ENCODE measurements around the gene STPG4. TPM values are rescaled to one million over a fixed set of nuclear protein-coding genes. Genes with fewer than 3 reads are reported as not detected.

The STPG4 gene
- total RNA-seq, 1 donor from 2014 or later, result 0.56 TPM

- peaks cover 39% of the 10 kb centered on the region for H3K4me1 Mint-ChIP-seq (ENCODE audit: unreplicated experiment)
- H3K27me3 Mint-ChIP-seq (ENCODE audit: unreplicated experiment), result no peaks in the 10 kb centered on the region
- H3K4me3 Mint-ChIP-seq (ENCODE audit: unreplicated experiment), result no peak overlapping the region
Measured at GRCh38 chr2:47041891-47042684, 113.0 kb downstream of the STPG4 start.

GRCh38 chr2:47041063-47041462 lies 114.0 kb downstream of the STPG4 start:
- Mint-ChIP-seq H3K27me3 (ENCODE audit: unreplicated experiment) (no peaks in the 10 kb centered on the region), H3K4me3 (ENCODE audit: unreplicated experiment) (no peak overlapping the region), H3K9me3 (ENCODE audit: unreplicated experiment) (no peaks in the 10 kb centered on the region), H3K27ac (ENCODE audit: unreplicated experiment) (no peak overlapping the region), H3K36me3 (ENCODE audit: unreplicated experiment) (peaks cover 15% of the 10 kb centered on the region), H3K4me1 (ENCODE audit: unreplicated experiment) (peaks cover 40% of the 10 kb centered on the region)
- no peak for DNase-seq (ENCODE audit: extremely low spot score, unreplicated experiment)
- no peak for TF ChIP-seq CTCF (IDR thresholded peaks at IDR 0.05)

More at GRCh38 chr2:47041891-47042684, 113.0 kb downstream of the STPG4 start:
- DNase-seq (ENCODE audit: extremely low spot score, unreplicated experiment), result no peak
- peak overlapping the region; percentile 95 for H3K27ac Mint-ChIP-seq (ENCODE audit: unreplicated experiment)
- TF ChIP-seq CTCF (IDR thresholded peaks at IDR 0.05), result no peak
- H3K36me3 Mint-ChIP-seq (ENCODE audit: unreplicated experiment), result peaks cover 14% of the 10 kb centered on the region
- H3K9me3 Mint-ChIP-seq (ENCODE audit: unreplicated experiment), result no peaks in the 10 kb centered on the region

- Mint-ChIP-seq H3K4me3 (ENCODE audit: unreplicated experiment) (no peak overlapping the region), H3K9me3 (ENCODE audit: unreplicated experiment) (no peaks in the 10 kb centered on the region), H3K27me3 (ENCODE audit: unreplicated experiment) (no peaks in the 10 kb centered on the region), H3K4me1 (ENCODE audit: unreplicated experiment) (peaks cover 44% of the 10 kb centered on the region), H3K27ac (ENCODE audit: unreplicated experiment) (no peak overlapping the region), H3K36me3 (ENCODE audit: unreplicated experiment) (peaks cover 15% of the 10 kb centered on the region)
- no peak for DNase-seq (ENCODE audit: extremely low spot score, unreplicated experiment)
- no peak for TF ChIP-seq CTCF (IDR thresholded peaks at IDR 0.05)
Measured at GRCh38 chr2:47040651-47041050, 114.5 kb downstream of the STPG4 start.

GRCh38 chr2:47039913-47040562 lies 115.1 kb downstream of the STPG4 start:
- no peak overlapping the region for H3K27ac Mint-ChIP-seq (ENCODE audit: unreplicated experiment)
- H3K4me3 Mint-ChIP-seq (ENCODE audit: unreplicated experiment), result no peak overlapping the region
- H3K4me1 Mint-ChIP-seq (ENCODE audit: unreplicated experiment), result peaks cover 50% of the 10 kb centered on the region
- H3K9me3 Mint-ChIP-seq (ENCODE audit: unreplicated experiment), result no peaks in the 10 kb centered on the region
- H3K36me3 Mint-ChIP-seq (ENCODE audit: unreplicated experiment), result peaks cover 15% of the 10 kb centered on the region
- H3K27me3 Mint-ChIP-seq (ENCODE audit: unreplicated experiment), result no peaks in the 10 kb centered on the region
- no peak for TF ChIP-seq CTCF (IDR thresholded peaks at IDR 0.05)
- no peak for DNase-seq (ENCODE audit: extremely low spot score, unreplicated experiment)

- DNase-seq (ENCODE audit: extremely low spot score, unreplicated experiment), result no peak
- peaks cover 54% of the 10 kb centered on the region for H3K4me1 Mint-ChIP-seq (ENCODE audit: unreplicated experiment)
- no peak for TF ChIP-seq CTCF (IDR thresholded peaks at IDR 0.05)
- peaks cover 12% of the 10 kb centered on the region for H3K36me3 Mint-ChIP-seq (ENCODE audit: unreplicated experiment)
- no peak overlapping the region for H3K4me3 Mint-ChIP-seq (ENCODE audit: unreplicated experiment)
- H3K27ac Mint-ChIP-seq (ENCODE audit: unreplicated experiment), result no peak overlapping the region
- no peaks in the 10 kb centered on the region for H3K27me3 Mint-ChIP-seq (ENCODE audit: unreplicated experiment)
- no peaks in the 10 kb centered on the region for H3K9me3 Mint-ChIP-seq (ENCODE audit: unreplicated experiment)
Measured at GRCh38 chr2:47039489-47039870, 115.6 kb downstream of the STPG4 start.
